ENCODE measurements around the gene PIK3CG.
"Not testable (repeated sequence)": the region's sequence is repeated elsewhere in the genome, so short reads cannot be mapped to it uniquely, and the experiment has no call there.

PIK3CG gene

GRCh38 chr7:106865130-106866041 is at the start of gene PIK3CG:
Gene PIK3CG (plus strand): TSS chr7:106865282. CDS start chr7:106867562, 2,280 bp downstream.
- FAIRE-seq = no peak

GRCh38 chr7:106817098-106817497 is 48.0 kb upstream of the PIK3CG start:
- FAIRE-seq = no peak

- no peak for FAIRE-seq
These were observed 46.3 kb upstream of the PIK3CG start for GRCh38 chr7:106818736-106819135.

GRCh38 chr7:106819546-106819945 is 45.5 kb upstream of the PIK3CG start:
- no peak for FAIRE-seq

GRCh38 chr7:106820321-106821217 is 44.5 kb upstream of the PIK3CG start:
- FAIRE-seq = no peak

- FAIRE-seq = no peak
These were observed 41.5 kb upstream of the PIK3CG start for GRCh38 chr7:106823631-106824030.

GRCh38 chr7:106824458-106824857 is 40.6 kb upstream of the PIK3CG start:
- FAIRE-seq = no peak

GRCh38 chr7:106827626-106828025 is 37.5 kb upstream of the PIK3CG start:
- no peak for FAIRE-seq

GRCh38 chr7:106829496-106829895 is 35.6 kb upstream of the PIK3CG start:
- FAIRE-seq = no peak

GRCh38 chr7:106830896-106831295 is 34.2 kb upstream of the PIK3CG start:
- FAIRE-seq = not testable (repeated sequence)

- FAIRE-seq = no peak
These were observed 28.3 kb upstream of the PIK3CG start for GRCh38 chr7:106836816-106837215.

- no peak for FAIRE-seq
These were observed 25.6 kb upstream of the PIK3CG start for GRCh38 chr7:106839511-106839910.

- FAIRE-seq = no peak
These were observed 24.7 kb upstream of the PIK3CG start for GRCh38 chr7:106840342-106840741.

- no peak for FAIRE-seq
These were observed 23.1 kb upstream of the PIK3CG start for GRCh38 chr7:106841896-106842390.

- FAIRE-seq = no peak
These were observed 20.6 kb upstream of the PIK3CG start for GRCh38 chr7:106844279-106844997.

GRCh38 chr7:106848049-106848448 is 17.0 kb upstream of the PIK3CG start:
- FAIRE-seq = no peak

- no peak for FAIRE-seq
These were observed 16.1 kb upstream of the PIK3CG start for GRCh38 chr7:106848851-106849442.

GRCh38 chr7:106851632-106852031 is 13.4 kb upstream of the PIK3CG start:
- FAIRE-seq = not testable (repeated sequence)

- FAIRE-seq = no peak
These were observed 11.7 kb upstream of the PIK3CG start for GRCh38 chr7:106853250-106853908.

GRCh38 chr7:106855540-106856132 is 9.4 kb upstream of the PIK3CG start:
- FAIRE-seq = no peak

Measured in colon (tissue), 2 donors.